NB4 (cell line): ENCODE measurements around the gene GLRA2.

Source experiments
- DNase-seq: peaks from one replicate; pipeline ENCODE4 v3.0.0; 2010; ENCODE audit warnings: low read depth
- H3K4me3 ChIP-seq: one replicate; pipeline ENCODE4 v1.5.1; 2011; ENCODE audit warnings: mild to moderate bottlenecking, low read depth, low read length, moderate library complexity
- MYC ChIP-seq: IDR thresholded peaks from 2 replicates; pipeline ENCODE4 v1.6.1; 2011; ENCODE audit warnings: low read depth, low read length
- POLR2A ChIP-seq: IDR thresholded peaks from 2 replicates; pipeline ENCODE4 v1.6.1; 2011; ENCODE audit warnings: mild to moderate bottlenecking; ENCODE audit not compliant: insufficient read length; ENCODE audit errors: extremely low read depth
- TF ChIP-seq, protein P1 (sequence below): IDR thresholded peaks from one replicate; pipeline ENCODE4 v1.5.1; 2012; ENCODE audit warnings: low read depth, low read length
- TF ChIP-seq, protein P2 (sequence below): IDR thresholded peaks from 2 replicates; pipeline ENCODE4 v1.6.1; 2011; ENCODE audit warnings: low read depth, low read length

Gene GLRA2

GRCh38 chrX:14509325-14510057, 19.8 kb upstream of the GLRA2 start:
- no peak overlapping the region for H3K4me3 ChIP-seq
- no peak for DNase-seq
- no peak for TF ChIP-seq MYC
- no peak for TF ChIP-seq POLR2A
- TF ChIP-seq, protein P1, sequence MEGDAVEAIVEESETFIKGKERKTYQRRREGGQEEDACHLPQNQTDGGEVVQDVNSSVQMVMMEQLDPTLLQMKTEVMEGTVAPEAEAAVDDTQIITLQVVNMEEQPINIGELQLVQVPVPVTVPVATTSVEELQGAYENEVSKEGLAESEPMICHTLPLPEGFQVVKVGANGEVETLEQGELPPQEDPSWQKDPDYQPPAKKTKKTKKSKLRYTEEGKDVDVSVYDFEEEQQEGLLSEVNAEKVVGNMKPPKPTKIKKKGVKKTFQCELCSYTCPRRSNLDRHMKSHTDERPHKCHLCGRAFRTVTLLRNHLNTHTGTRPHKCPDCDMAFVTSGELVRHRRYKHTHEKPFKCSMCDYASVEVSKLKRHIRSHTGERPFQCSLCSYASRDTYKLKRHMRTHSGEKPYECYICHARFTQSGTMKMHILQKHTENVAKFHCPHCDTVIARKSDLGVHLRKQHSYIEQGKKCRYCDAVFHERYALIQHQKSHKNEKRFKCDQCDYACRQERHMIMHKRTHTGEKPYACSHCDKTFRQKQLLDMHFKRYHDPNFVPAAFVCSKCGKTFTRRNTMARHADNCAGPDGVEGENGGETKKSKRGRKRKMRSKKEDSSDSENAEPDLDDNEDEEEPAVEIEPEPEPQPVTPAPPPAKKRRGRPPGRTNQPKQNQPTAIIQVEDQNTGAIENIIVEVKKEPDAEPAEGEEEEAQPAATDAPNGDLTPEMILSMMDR = no peak

- TF ChIP-seq, protein P1 = peak; percentile 41
- TF ChIP-seq, protein P2, sequence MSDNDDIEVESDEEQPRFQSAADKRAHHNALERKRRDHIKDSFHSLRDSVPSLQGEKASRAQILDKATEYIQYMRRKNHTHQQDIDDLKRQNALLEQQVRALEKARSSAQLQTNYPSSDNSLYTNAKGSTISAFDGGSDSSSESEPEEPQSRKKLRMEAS = no peak
- peak; percentile 55 for DNase-seq
- no peak overlapping the region for H3K4me3 ChIP-seq
These were observed 577 bp upstream of the GLRA2 start for GRCh38 chrX:14528629-14529289.

GRCh38 chrX:14533867-14534266, 4.5 kb downstream of the GLRA2 start:
- no peak overlapping the region for H3K4me3 ChIP-seq
- no peak for DNase-seq

GRCh38 chrX:14546190-14546589, 16.9 kb downstream of the GLRA2 start:
- DNase-seq = no peak
- no peak overlapping the region for H3K4me3 ChIP-seq
- no peak for TF ChIP-seq POLR2A
- no peak for TF ChIP-seq MYC
- TF ChIP-seq, protein P2 = no peak
- TF ChIP-seq, protein P1 = no peak

More at GRCh38 chrX:14533867-14534266, 4.5 kb downstream of the GLRA2 start:
- TF ChIP-seq, protein P1 = no peak
- no peak for TF ChIP-seq POLR2A
- TF ChIP-seq, protein P2 = no peak
- TF ChIP-seq MYC = no peak

DNA sequence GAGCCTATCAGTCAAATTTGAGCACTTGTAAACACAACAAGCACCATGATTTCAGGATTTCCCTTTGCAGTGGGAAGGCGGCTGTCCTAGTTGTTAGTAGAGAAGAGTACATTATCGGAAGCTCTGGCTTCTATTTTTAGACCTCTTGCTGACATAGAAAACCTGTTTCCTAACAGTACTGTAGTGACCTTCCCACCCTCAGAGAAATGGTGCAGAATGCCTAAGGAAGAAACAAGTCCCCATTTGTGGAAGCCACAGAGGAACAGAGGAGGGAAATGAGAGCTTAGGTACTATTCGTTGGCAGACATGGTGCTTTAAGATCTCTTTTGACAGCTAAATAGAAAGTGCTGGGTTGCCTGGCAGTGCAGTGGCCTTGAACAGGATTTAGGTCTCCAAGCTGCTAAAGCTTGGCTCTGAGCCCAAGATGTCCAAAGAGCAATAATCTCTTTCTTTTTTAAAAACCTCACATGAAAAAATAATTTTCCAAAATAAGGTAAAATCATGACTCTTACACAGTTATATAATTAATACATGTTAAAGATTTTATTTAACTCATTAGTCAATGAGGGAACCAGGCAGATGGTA, 24.9 kb downstream of the GLRA2 start:
- no peak overlapping the region for H3K4me3 ChIP-seq
- no peak for TF ChIP-seq MYC
- TF ChIP-seq, protein P1 = no peak
- TF ChIP-seq, protein P2 = no peak
- no peak for TF ChIP-seq POLR2A
- DNase-seq = no peak
